ENCODE measurements around the gene PCDHGA12.
A peak's percentile ranks its signal among the peaks of the same experiment; 100 is the strongest.
"Not testable (repeated sequence)": the region's sequence is repeated elsewhere in the genome, so short reads cannot be mapped to it uniquely, and the experiment has no call there.

PCDHGA12 gene

DNA sequence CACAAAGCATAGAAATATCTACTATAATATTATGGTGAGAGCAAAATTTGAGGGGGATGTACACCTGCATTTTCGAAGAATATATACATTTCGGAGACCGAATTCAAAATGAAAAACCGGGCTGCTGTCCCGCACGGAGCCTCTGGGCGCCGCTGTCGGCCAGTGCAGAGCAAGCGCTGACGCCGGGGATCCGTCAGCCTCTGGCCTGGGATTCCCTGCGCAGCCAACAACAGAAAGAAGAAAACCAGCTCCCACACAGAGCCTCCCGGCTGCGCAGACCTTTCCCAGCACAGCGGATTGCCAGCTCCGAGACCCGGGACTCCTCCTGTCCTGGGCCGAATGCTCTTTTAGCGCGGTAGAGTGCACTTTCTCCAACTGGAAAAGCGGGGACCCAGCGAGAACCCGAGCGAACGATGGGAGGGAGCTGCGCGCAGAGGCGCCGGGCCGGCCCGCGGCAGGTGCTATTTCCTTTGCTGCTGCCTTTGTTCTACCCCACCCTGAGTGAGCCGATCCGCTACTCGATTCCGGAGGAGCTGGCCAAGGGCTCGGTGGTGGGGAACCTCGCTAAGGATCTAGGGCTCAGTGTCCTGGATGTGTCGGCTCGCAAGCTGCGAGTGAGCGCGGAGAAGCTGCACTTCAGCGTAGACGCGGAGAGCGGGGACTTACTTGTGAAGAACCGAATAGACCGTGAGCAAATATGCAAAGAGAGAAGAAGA lies 22.4 kb upstream of the PCDHGA12 start, which contains the start of gene PCDHGB6:
TSS of gene PCDHGB6 (plus strand) at position 232 of the 716 bp plus-strand sequence. CDS start at position 414, 182 bp downstream.
- TF ChIP-seq, protein P1, sequence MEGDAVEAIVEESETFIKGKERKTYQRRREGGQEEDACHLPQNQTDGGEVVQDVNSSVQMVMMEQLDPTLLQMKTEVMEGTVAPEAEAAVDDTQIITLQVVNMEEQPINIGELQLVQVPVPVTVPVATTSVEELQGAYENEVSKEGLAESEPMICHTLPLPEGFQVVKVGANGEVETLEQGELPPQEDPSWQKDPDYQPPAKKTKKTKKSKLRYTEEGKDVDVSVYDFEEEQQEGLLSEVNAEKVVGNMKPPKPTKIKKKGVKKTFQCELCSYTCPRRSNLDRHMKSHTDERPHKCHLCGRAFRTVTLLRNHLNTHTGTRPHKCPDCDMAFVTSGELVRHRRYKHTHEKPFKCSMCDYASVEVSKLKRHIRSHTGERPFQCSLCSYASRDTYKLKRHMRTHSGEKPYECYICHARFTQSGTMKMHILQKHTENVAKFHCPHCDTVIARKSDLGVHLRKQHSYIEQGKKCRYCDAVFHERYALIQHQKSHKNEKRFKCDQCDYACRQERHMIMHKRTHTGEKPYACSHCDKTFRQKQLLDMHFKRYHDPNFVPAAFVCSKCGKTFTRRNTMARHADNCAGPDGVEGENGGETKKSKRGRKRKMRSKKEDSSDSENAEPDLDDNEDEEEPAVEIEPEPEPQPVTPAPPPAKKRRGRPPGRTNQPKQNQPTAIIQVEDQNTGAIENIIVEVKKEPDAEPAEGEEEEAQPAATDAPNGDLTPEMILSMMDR (IDR thresholded peaks at IDR 0.05; ENCODE audit: insufficient read depth, low read length, poor library complexity, severe bottlenecking) = peak; percentile 32
- H3K27me3 ChIP-seq (replicated peaks; ENCODE audit: control insufficient read depth, insufficient read depth, low read length); DNase-seq (ENCODE audit: extremely low read depth, insufficient read length); H3K4me3 ChIP-seq (replicated peaks; ENCODE audit: low read depth, low read length); H3K36me3 ChIP-seq (ENCODE audit: control insufficient read depth, insufficient read depth, low read length): not testable (repeated sequence)

DNA sequence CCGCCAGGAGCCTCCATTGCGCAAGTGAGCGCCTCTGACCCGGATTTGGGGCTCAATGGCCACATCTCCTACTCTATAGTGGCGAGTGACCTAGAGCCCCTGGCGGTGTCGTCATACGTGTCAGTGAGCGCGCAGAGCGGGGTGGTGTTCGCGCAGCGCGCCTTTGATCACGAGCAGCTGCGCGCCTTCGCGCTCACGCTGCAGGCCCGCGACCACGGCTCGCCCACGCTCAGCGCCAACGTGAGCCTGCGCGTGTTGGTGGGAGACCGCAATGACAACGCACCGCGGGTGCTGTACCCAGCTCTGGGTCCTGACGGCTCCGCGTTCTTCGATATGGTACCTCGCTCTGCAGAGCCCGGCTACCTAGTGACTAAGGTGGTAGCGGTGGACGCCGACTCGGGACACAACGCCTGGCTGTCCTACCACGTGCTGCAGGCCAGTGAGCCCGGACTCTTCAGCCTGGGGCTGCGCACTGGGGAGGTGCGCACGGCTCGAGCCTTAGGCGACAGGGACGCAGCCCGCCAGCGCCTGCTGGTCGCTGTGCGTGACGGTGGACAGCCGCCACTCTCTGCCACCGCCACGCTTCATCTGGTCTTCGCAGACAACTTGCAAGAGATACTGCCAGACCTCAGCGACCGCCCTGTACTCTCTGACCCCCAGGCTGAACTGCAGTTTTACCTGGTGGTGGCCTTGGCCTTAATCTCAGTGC lies 20.6 kb upstream of the PCDHGA12 start:
- TF ChIP-seq, protein P1 (IDR thresholded peaks at IDR 0.05; ENCODE audit: insufficient read depth, low read length, poor library complexity, severe bottlenecking) = no peak
- no peak for DNase-seq (ENCODE audit: extremely low read depth, insufficient read length)
- Histone ChIP-seq H3K27me3 (replicated peaks; ENCODE audit: control insufficient read depth, insufficient read depth, low read length) (no peaks in the 10 kb centered on the region), H3K4me3 (replicated peaks; ENCODE audit: low read depth, low read length) (no peak overlapping the region), H3K36me3 (ENCODE audit: control insufficient read depth, insufficient read depth, low read length) (no peaks in the 10 kb centered on the region)

DNA sequence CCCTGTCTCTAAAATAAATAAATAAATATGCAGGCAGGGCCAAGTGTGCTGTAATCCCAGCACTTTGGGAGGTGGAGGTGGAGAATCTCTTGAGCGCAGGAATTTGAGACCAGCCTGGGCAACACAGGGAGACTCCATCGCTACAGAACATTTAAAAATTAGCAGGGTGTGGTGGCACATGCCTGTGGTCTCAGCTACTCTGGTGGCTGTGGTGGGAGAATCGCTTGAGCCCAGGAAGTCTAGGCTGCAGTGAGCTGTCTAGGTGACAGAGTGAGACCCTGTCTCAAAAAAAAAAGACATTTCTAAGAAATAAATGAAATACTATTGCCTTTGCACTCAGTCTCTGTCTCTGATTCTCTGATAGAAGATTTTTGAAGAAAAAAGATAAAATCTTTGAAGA lies 18.7 kb upstream of the PCDHGA12 start:
- TF ChIP-seq, protein P1 (IDR thresholded peaks at IDR 0.05; ENCODE audit: insufficient read depth, low read length, poor library complexity, severe bottlenecking) = no peak
- Histone ChIP-seq H3K4me3 (replicated peaks; ENCODE audit: low read depth, low read length) (no peak overlapping the region), H3K27me3 (replicated peaks; ENCODE audit: control insufficient read depth, insufficient read depth, low read length) (no peaks in the 10 kb centered on the region), H3K36me3 (ENCODE audit: control insufficient read depth, insufficient read depth, low read length) (no peaks in the 10 kb centered on the region)
- DNase-seq (ENCODE audit: extremely low read depth, insufficient read length) = no peak

DNA sequence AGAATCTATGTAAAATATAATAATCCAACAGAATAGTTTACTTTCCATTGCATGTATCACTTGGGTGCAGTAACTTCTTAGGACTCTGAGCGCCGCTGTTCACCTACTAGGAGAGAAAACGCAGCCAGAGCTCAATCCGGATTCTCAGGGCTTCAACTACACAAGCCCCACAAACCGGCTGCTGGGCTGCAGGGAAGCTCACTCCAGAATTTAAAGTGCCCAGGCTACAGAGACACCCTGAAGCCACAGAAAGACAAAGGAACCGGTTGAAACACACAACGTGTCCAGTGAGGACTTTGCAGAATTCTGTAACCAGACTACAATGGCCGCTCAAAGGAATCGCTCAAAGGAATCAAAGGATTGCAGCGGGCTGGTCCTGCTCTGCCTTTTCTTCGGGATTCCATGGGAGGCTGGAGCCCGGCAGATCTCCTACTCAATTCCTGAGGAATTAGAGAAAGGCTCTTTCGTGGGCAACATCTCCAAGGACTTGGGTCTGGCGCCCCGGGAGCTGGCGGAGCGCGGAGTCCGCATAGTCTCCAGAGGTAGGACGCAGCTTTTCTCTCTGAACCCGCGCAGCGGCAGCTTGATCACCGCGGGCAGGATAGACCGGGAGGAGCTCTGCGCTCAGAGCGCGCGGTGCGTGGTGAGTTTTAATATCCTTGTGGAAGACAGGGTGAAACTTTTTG lies 17.3 kb upstream of the PCDHGA12 start, which contains the start of gene PCDHGA10:
TSS of gene PCDHGA10 (plus strand) at position 134 of the 686 bp plus-strand sequence. CDS start at position 323, 189 bp downstream.
- TF ChIP-seq, protein P1 (IDR thresholded peaks at IDR 0.05; ENCODE audit: insufficient read depth, low read length, poor library complexity, severe bottlenecking) = peak; percentile 79
- no peaks in the 10 kb centered on the region for H3K27me3 ChIP-seq (replicated peaks; ENCODE audit: control insufficient read depth, insufficient read depth, low read length)
- DNase-seq (ENCODE audit: extremely low read depth, insufficient read length) = no peak
- peak within 1 kb of the TSS; percentile 62 for H3K4me3 ChIP-seq (replicated peaks; ENCODE audit: low read depth, low read length)
- no peaks in the 10 kb centered on the region for H3K36me3 ChIP-seq (ENCODE audit: control insufficient read depth, insufficient read depth, low read length)

DNA sequence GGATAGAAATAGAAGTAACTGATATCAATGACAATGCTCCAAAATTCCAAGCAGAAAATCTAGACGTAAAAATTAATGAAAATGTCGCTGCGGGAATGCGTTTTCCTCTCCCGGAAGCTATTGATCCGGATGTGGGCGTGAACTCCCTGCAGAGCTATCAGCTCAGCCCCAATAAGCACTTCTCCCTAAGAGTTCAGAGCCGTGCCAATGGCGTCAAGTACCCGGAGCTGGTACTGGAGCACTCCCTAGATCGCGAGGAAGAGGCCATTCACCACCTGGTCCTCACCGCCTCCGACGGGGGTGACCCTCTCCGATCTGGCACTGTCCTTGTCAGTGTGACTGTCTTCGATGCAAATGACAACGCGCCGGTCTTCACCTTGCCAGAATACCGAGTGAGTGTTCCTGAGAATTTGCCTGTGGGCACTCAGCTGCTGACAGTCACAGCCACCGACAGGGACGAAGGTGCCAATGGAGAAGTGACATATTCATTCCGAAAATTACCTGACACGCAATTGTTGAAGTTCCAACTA lies 16.7 kb upstream of the PCDHGA12 start:
- H3K27me3 ChIP-seq (replicated peaks; ENCODE audit: control insufficient read depth, insufficient read depth, low read length) = no peaks in the 10 kb centered on the region
- H3K36me3 ChIP-seq (ENCODE audit: control insufficient read depth, insufficient read depth, low read length) = no peaks in the 10 kb centered on the region
- no peak for DNase-seq (ENCODE audit: extremely low read depth, insufficient read length)
- TF ChIP-seq, protein P1 (IDR thresholded peaks at IDR 0.05; ENCODE audit: insufficient read depth, low read length, poor library complexity, severe bottlenecking) = no peak
- peak overlapping the region; percentile 62 for H3K4me3 ChIP-seq (replicated peaks; ENCODE audit: low read depth, low read length)

DNA sequence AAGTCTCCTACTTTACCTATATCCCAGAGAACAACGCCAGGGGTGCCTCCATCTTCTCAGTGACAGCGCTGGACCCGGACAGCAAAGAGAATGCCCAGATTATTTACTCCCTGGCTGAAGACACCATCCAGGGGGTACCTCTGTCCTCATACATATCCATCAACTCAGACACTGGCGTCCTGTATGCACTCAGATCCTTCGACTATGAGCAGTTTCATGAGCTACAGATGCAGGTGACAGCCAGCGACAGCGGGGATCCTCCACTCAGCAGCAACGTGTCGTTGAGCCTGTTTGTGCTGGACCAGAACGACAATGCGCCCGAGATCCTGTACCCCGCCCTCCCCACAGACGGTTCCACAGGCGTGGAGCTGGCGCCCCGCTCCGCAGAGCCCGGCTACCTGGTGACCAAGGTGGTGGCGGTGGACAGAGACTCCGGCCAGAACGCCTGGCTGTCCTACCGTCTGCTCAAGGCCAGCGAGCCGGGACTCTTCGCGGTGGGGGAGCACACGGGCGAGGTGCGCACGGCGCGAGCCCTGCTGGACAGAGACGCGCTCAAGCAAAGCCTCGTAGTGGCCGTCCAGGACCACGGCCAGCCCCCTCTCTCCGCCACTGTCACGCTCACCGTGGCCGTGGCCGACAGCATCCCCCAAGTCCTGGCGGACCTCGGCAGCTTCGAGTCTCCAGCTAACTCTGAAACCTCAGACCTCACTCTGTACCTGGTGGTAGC lies 15.6 kb upstream of the PCDHGA12 start:
- H3K27me3 ChIP-seq (replicated peaks; ENCODE audit: control insufficient read depth, insufficient read depth, low read length); H3K36me3 ChIP-seq (ENCODE audit: control insufficient read depth, insufficient read depth, low read length); DNase-seq (ENCODE audit: extremely low read depth, insufficient read length): not testable (repeated sequence)
- H3K4me3 ChIP-seq (replicated peaks; ENCODE audit: low read depth, low read length) = peak overlapping the region; percentile 39; the same call in 1 of the 2 replicates

DNA sequence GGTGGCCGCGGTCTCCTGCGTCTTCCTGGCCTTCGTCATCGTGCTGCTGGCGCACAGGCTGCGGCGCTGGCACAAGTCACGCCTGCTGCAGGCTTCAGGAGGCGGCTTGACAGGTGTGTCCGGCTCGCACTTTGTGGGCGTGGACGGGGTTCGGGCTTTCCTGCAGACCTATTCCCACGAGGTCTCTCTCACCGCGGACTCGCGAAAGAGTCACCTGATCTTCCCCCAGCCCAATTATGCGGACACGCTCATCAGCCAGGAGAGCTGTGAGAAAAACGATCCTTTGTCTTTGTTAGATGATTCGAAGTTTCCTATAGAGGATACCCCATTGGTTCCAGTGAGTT lies 15.1 kb upstream of the PCDHGA12 start:
- not testable (repeated sequence) for H3K36me3 ChIP-seq (ENCODE audit: control insufficient read depth, insufficient read depth, low read length); DNase-seq (ENCODE audit: extremely low read depth, insufficient read length); H3K27me3 ChIP-seq (replicated peaks; ENCODE audit: control insufficient read depth, insufficient read depth, low read length)
- peak overlapping the region; percentile 39 for H3K4me3 ChIP-seq (replicated peaks; ENCODE audit: low read depth, low read length)
